ENCODE data around the gene NOTCH2NLA. TPM values are rescaled to one million over a fixed set of nuclear protein-coding genes. Genes with fewer than 3 reads are reported as not detected.

Gene NOTCH2NLA
- polyA plus RNA-seq, 1 donor (not counting 4 experiments of a cell fraction or from before 2014, with no cell fraction given): 31.0 TPM

Other genes starting within 250 kb of the NOTCH2NLA start
- gene TXNIP, start 232.4 kb downstream of the NOTCH2NLA start, polyA plus RNA-seq: 89.7 to 165 TPM (median 159 TPM) in 3 replicates
- 0.04 TPM in 1 of 3 replicates, not detected in the others for gene HJV, start 207.3 kb downstream of the NOTCH2NLA start, polyA plus RNA-seq
- gene NBPF10, start 84.2 kb downstream of the NOTCH2NLA start, polyA plus RNA-seq: 1.1 to 2.1 TPM (median 1.7 TPM) in 3 replicates

All from keratinocyte (primary cell).